ENCODE results near the gene TRAK2. TPM values are rescaled to one million over a fixed set of nuclear protein-coding genes. Genes with fewer than 3 reads are reported as not detected.
"Not testable (repeated sequence)": the region's sequence is repeated elsewhere in the genome, so short reads cannot be mapped to it uniquely, and the experiment has no call there.

The TRAK2 gene
- total and polyA plus RNA-seq, 2 donors from 2014 or later: 16.6 to 65.8 TPM

- H3K36me3 ChIP-seq (ENCODE audit: control insufficient read depth in 2 of 3, insufficient read depth in 3 of 3, low read length in 3 of 3): no peaks in the 10 kb centered on the region
- no peak for TF ChIP-seq CTCF (IDR thresholded peaks at IDR 0.05; ENCODE audit: borderline replicate concordance, extremely low read depth, insufficient read depth)
- FAIRE-seq (no peak), DNase-seq (no peak)
- H3K27me3 ChIP-seq (ENCODE audit: control insufficient read depth, insufficient read depth, low read length): no peaks in the 10 kb centered on the region
- H3K27ac ChIP-seq (ENCODE audit: low read depth in 2 of 2, low read length in 2 of 2): no peak overlapping the region
- H3K4me3 ChIP-seq (ENCODE audit: low read length in 3 of 3): no peak overlapping the region
- H3K4me1 ChIP-seq (ENCODE audit: control insufficient read depth in 2 of 3, insufficient read depth in 2 of 3, low read depth in 1 of 3, low read length in 3 of 3): peaks cover 3 to 15% (median 14%) of the 10 kb centered on the region in 3 donors
- intact Hi-C loops (cut with DNase I): no loop called here
- H3K9me3 ChIP-seq (ENCODE audit: control insufficient read depth in 2 of 3, insufficient read depth in 1 of 3, low read length in 3 of 3): no peaks in the 10 kb centered on the region
- H3K9ac ChIP-seq (ENCODE audit: low read length in 3 of 3): no peak overlapping the region
Observed at GRCh38 chr2:201430839-201431238, 20.4 kb downstream of the TRAK2 start.

GRCh38 chr2:201430322-201430721 lies 20.9 kb downstream of the TRAK2 start:
- H3K27me3 ChIP-seq (ENCODE audit: control insufficient read depth, insufficient read depth, low read length); DNase-seq; intact Hi-C loops (cut with DNase I); H3K9ac ChIP-seq (ENCODE audit: low read length in 3 of 3); H3K27ac ChIP-seq (ENCODE audit: low read depth in 2 of 2, low read length in 2 of 2); FAIRE-seq; H3K9me3 ChIP-seq (ENCODE audit: control insufficient read depth in 2 of 3, insufficient read depth in 1 of 3, low read length in 3 of 3); H3K4me3 ChIP-seq (ENCODE audit: low read length in 3 of 3); H3K36me3 ChIP-seq (ENCODE audit: control insufficient read depth in 2 of 3, insufficient read depth in 3 of 3, low read length in 3 of 3): not testable (repeated sequence)
- peaks cover 3 to 15% (median 14%) of the 10 kb centered on the region in 3 donors for H3K4me1 ChIP-seq (ENCODE audit: control insufficient read depth in 2 of 3, insufficient read depth in 2 of 3, low read depth in 1 of 3, low read length in 3 of 3)

- H3K4me3 ChIP-seq (ENCODE audit: low read length in 3 of 3); H3K27me3 ChIP-seq (ENCODE audit: control insufficient read depth, insufficient read depth, low read length); DNase-seq; intact Hi-C loops (cut with DNase I); H3K9ac ChIP-seq (ENCODE audit: low read length in 3 of 3); FAIRE-seq; H3K27ac ChIP-seq (ENCODE audit: low read depth in 2 of 2, low read length in 2 of 2); H3K36me3 ChIP-seq (ENCODE audit: control insufficient read depth in 2 of 3, insufficient read depth in 3 of 3, low read length in 3 of 3); H3K9me3 ChIP-seq (ENCODE audit: control insufficient read depth in 2 of 3, insufficient read depth in 1 of 3, low read length in 3 of 3): not testable (repeated sequence)
- H3K4me1 ChIP-seq (ENCODE audit: control insufficient read depth in 2 of 3, insufficient read depth in 2 of 3, low read depth in 1 of 3, low read length in 3 of 3): peaks cover 3 to 15% (median 14%) of the 10 kb centered on the region in 3 donors
Observed at GRCh38 chr2:201429835-201430234, 21.4 kb downstream of the TRAK2 start.

- H3K9ac ChIP-seq (ENCODE audit: low read length in 3 of 3); H3K9me3 ChIP-seq (ENCODE audit: control insufficient read depth in 2 of 3, insufficient read depth in 1 of 3, low read length in 3 of 3); H3K27ac ChIP-seq (ENCODE audit: low read depth in 2 of 2, low read length in 2 of 2); intact Hi-C loops (cut with DNase I); H3K27me3 ChIP-seq (ENCODE audit: control insufficient read depth, insufficient read depth, low read length); H3K4me3 ChIP-seq (ENCODE audit: low read length in 3 of 3); FAIRE-seq; DNase-seq; H3K36me3 ChIP-seq (ENCODE audit: control insufficient read depth in 2 of 3, insufficient read depth in 3 of 3, low read length in 3 of 3): not testable (repeated sequence)
- peaks cover 0 to 13% (median 11%) of the 10 kb centered on the region in 3 donors for H3K4me1 ChIP-seq (ENCODE audit: control insufficient read depth in 2 of 3, insufficient read depth in 2 of 3, low read depth in 1 of 3, low read length in 3 of 3)
Observed at GRCh38 chr2:201428366-201428765, 22.9 kb downstream of the TRAK2 start.

- intact Hi-C loops (cut with DNase I): no loop called here
- no peak for TF ChIP-seq CTCF (IDR thresholded peaks at IDR 0.05; ENCODE audit: borderline replicate concordance, extremely low read depth, insufficient read depth)
- H3K4me3 ChIP-seq (ENCODE audit: low read length in 3 of 3): no peak overlapping the region
Observed at GRCh38 chr2:201425952-201426351, 25.3 kb downstream of the TRAK2 start.

More at GRCh38 chr2:201425952-201426351, 25.3 kb downstream of the TRAK2 start:
- Histone ChIP-seq H3K9me3 (ENCODE audit: control insufficient read depth in 2 of 3, insufficient read depth in 1 of 3, low read length in 3 of 3) (no peaks in the 10 kb centered on the region), H3K27ac (ENCODE audit: low read depth in 2 of 2, low read length in 2 of 2) (no peak overlapping the region), H3K9ac (ENCODE audit: low read length in 3 of 3) (no peak overlapping the region), H3K4me1 (ENCODE audit: control insufficient read depth in 2 of 3, insufficient read depth in 2 of 3, low read depth in 1 of 3, low read length in 3 of 3) (peaks cover 0 to 3% (median 0%) of the 10 kb centered on the region in 3 donors), H3K27me3 (ENCODE audit: control insufficient read depth, insufficient read depth, low read length) (no peaks in the 10 kb centered on the region), H3K36me3 (ENCODE audit: control insufficient read depth in 2 of 3, insufficient read depth in 3 of 3, low read length in 3 of 3) (no peaks in the 10 kb centered on the region)
- FAIRE-seq (no peak), DNase-seq (no peak)

Measured in kidney (tissue), 14 donors.